IPS-18c (cell line): ENCODE measurements around the gene RGS14.

ENCODE experiments used
- H3K4me3 ChIP-seq: 2 replicates; pipeline ENCODE4 v1.7.0; 2013; ENCODE audit warnings: low read depth, mild to moderate bottlenecking, low read length, moderate library complexity; ENCODE audit not compliant: insufficient read depth
- H3K9me3 ChIP-seq: one replicate; pipeline ENCODE4 v1.6.1; 2013; ENCODE audit warnings: mild to moderate bottlenecking, low read length, moderate library complexity; ENCODE audit not compliant: control insufficient read depth, insufficient read depth

RGS14 gene

GRCh38 chr5:177383181-177383580, 25.5 kb downstream of the RGS14 start:
- Histone ChIP-seq H3K9me3 (no peaks in the 10 kb centered on the region), H3K4me3 (no peak overlapping the region)

DNA sequence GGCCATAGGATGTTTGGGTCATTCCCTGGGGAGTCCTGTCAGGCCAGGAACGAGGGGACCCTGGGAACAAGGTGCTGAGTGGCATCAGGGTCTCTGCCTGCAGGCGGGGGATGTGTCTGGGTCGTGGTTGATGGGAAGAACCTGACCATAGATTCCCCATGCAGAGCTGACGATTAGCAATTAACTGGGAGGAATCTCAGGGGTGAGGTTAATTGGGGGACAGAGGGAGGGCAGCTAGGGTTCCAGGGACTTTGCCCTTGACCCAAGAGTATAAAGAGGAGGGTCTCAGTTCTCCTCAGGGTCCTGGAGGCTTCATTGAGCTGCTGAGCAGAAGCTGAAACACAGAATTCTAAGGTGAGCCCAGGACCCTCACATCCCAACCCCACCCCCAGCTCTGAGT, 26.4 kb downstream of the RGS14 start, which contains the start of gene SLC34A1:
TSS of gene SLC34A1 (plus strand) at position 301 of the 400 bp plus-strand sequence. CDS start 1,308 bp downstream, outside the sequence.
- H3K9me3 ChIP-seq, result no peaks in the 10 kb centered on the region
- H3K4me3 ChIP-seq, result no peak within 1 kb of the TSS

DNA sequence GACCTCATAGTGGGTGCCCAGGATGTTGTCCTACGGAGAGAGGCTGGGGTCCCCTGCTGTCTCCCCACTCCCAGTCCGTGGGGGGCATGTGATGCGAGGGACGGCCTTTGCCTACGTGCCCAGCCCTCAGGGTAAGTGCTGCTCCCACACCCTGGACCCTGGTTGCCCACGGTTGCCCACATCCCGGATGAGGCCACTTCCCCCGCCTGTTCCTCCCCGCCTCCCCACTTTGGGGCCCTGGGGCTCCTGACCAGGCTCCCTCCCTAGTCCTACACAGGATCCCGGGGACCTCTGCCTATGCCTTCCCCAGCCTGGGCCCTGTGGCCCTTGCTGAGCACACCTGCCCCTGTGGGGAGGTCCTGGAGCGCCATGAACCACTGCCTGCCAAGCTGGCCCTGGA, 28.0 kb downstream of the RGS14 start:
- Histone ChIP-seq H3K9me3 (no peaks in the 10 kb centered on the region), H3K4me3 (no peak overlapping the region)

DNA sequence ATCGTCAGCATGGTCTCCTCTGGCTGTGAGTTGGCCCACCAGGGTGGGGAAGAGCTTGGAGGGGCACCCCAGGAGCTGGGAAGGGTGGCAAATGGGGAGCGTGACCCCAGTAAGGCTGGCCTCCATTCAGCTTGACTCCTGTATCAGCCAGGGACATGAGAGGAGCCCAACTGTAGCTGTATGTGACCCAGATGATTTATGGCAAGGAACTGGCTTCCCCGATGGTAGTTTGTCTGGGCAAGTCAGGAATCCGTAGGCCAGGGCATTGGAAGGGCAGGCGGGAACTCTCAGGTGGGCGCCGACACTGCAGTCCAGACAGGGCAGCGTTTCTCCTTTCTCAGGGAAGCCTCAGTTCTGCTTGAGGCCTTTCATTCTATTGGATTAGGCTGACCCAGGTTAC, 28.8 kb downstream of the RGS14 start:
- H3K4me3 ChIP-seq, result no peak overlapping the region
- H3K9me3 ChIP-seq, result no peaks in the 10 kb centered on the region

DNA sequence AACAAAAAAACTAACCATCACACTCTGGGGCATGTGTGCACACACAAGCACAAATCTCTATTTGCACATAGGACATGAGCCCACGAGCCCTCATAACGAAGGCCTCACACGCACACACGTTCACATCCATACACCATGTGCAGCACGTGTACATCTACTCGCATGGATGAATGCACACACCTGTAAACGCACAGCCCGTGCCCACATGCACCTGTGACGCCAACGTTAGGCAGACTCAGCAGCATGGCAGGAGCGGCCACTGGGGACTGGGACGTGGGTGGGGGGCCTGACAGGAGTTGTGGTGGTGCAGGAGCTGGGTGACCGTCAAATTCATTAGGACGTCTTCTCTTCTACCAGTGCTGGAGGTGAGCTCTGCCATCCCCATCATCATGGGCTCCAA, 29.7 kb downstream of the RGS14 start:
- no peaks in the 10 kb centered on the region for H3K9me3 ChIP-seq

DNA sequence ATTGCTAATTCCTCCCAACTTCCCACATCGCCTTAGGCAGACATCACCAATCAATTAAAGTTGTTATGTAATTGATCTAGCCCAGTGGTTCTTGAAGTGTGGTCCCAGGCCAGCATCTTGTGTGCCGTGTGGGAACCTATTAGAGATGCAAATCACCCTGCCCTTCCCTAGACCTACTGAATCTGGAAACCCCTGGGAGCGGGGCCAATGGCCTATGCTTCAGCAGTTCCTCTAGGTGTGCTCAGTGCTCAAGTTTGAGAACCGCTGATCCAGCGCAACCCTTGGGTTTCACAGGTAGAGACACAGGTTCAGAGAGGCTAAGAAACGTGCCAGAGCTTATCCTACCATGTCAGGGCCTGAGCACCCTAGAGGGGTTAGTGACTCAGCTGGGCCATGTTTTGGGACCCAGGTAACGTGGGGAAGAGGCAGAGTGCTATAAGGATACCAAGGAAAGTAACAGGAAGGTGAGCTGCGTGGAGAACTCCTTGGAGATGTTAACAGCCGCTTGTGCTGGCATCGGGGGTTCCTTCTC, 30.9 kb downstream of the RGS14 start:
- Histone ChIP-seq H3K4me3 (no peak overlapping the region), H3K9me3 (no peaks in the 10 kb centered on the region)

More for the DNA sequence above, 29.7 kb downstream of the RGS14 start:
- no peak overlapping the region for H3K4me3 ChIP-seq

GRCh38 chr5:177389241-177390169, 31.8 kb downstream of the RGS14 start:
- Histone ChIP-seq H3K4me3 (no peak overlapping the region), H3K9me3 (no peaks in the 10 kb centered on the region)

GRCh38 chr5:177390363-177391300, 32.9 kb downstream of the RGS14 start:
- no peak overlapping the region for H3K4me3 ChIP-seq
- H3K9me3 ChIP-seq, result no peaks in the 10 kb centered on the region

DNA sequence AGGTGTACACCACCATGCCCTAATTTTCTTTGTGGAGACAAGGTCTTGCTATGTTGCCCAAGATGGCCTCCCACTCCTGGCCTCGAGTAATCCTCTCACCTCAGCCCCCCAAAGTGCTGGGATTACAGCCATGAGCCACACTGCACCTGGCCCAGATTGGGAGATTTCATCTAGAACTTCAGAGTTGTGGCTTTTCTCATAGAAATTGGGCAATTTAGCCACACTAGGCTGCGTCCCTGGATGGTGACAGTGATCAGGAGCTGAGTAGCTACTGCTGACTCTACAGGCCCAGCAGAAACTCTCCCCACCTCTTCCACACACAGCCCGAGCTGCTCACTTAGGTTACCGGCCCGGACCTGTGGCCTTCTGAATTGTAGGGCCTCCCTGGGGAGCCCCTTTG, 35.0 kb downstream of the RGS14 start:
- H3K4me3 ChIP-seq, result no peak overlapping the region
- no peaks in the 10 kb centered on the region for H3K9me3 ChIP-seq

DNA sequence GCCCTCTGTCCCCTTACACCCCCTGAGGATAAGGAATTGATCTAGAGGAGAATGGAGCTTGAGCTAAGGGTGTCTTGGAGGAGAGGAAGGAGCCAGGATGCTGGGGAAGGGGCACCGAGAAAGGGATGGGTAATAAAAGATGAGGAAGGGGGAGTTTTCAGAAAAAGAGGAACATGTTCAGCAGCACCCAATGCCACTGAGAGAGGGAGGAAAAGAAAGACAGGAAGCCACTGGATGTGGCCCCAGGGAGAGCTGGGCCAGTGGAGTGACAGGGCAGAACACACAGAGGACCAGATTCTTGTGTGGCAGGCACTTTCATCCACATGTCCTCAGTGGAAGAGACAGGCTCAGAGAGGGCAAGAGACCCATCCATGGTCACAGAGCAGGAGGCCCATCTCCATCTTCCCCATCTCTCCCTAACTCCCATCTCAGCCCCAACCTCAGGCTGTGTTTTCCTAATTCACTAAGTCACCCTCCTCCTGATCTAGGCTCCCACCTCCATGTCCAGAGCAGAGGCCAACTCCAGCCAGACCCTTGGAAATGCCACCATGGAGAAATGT, 35.6 kb downstream of the RGS14 start:
- no peak overlapping the region for H3K4me3 ChIP-seq

DNA sequence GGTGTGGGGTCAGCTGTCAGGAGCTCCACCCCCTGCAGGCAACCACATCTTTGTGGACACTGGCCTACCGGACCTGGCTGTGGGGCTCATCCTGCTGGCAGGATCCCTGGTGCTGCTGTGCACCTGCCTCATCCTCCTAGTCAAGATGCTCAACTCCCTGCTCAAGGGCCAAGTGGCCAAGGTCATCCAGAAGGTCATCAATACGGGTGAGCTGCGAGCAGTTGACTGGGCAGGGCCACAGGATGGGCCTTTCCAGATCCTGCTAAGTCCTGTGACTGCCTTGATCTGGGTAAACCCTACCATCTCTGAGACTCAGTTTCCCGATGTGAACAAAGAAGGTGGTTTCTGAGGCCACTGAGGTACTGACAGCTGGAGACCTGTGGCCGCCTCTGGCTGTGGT, 36.3 kb downstream of the RGS14 start:
- H3K9me3 ChIP-seq, result no peaks in the 10 kb centered on the region

More for the DNA sequence above, 35.6 kb downstream of the RGS14 start:
- no peaks in the 10 kb centered on the region for H3K9me3 ChIP-seq

GRCh38 chr5:177396078-177396477, 38.4 kb downstream of the RGS14 start:
- H3K4me3 ChIP-seq, result no peak overlapping the region
- H3K9me3 ChIP-seq, result peaks cover 2% of the 10 kb centered on the region

More for the DNA sequence above, 36.3 kb downstream of the RGS14 start:
- no peak overlapping the region for H3K4me3 ChIP-seq

DNA sequence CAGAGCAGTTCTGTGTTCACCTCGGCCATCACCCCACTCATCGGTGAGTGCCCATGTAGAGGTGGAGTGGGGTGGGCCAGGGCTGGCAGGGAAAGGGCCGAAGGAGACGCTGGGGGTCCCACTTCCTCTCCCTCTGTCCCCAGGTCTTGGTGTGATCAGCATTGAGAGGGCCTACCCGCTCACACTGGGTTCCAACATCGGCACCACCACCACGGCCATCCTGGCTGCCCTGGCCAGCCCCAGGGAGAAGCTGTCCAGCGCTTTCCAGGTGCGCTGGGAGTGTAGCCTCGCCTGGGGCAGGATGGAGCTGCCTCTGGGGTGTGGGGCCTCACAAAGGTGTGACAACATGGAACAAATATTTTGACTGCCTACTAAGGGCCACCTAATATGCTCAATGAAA, 39.1 kb downstream of the RGS14 start:
- Histone ChIP-seq H3K4me3 (no peak overlapping the region), H3K9me3 (peaks cover 2% of the 10 kb centered on the region)

DNA sequence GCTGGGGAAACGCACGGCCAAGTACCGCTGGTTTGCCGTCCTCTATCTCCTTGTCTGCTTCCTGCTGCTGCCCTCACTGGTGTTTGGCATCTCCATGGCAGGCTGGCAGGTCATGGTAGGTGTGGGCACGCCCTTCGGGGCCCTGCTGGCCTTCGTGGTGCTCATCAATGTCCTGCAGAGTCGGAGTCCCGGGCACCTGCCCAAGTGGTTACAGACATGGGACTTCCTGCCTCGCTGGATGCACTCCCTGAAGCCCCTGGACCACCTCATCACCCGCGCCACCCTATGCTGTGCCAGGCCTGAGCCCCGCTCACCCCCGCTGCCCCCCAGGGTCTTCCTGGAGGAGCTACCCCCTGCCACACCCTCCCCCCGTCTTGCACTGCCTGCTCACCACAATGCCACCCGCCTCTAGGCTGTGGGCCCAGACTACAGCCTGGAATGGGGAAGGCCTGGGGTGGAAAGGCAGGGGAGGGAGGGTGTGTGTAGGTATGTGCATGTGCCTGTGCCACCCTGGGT, 40.2 kb downstream of the RGS14 start:
- Histone ChIP-seq H3K9me3 (peaks cover 2% of the 10 kb centered on the region), H3K4me3 (no peak overlapping the region)

DNA sequence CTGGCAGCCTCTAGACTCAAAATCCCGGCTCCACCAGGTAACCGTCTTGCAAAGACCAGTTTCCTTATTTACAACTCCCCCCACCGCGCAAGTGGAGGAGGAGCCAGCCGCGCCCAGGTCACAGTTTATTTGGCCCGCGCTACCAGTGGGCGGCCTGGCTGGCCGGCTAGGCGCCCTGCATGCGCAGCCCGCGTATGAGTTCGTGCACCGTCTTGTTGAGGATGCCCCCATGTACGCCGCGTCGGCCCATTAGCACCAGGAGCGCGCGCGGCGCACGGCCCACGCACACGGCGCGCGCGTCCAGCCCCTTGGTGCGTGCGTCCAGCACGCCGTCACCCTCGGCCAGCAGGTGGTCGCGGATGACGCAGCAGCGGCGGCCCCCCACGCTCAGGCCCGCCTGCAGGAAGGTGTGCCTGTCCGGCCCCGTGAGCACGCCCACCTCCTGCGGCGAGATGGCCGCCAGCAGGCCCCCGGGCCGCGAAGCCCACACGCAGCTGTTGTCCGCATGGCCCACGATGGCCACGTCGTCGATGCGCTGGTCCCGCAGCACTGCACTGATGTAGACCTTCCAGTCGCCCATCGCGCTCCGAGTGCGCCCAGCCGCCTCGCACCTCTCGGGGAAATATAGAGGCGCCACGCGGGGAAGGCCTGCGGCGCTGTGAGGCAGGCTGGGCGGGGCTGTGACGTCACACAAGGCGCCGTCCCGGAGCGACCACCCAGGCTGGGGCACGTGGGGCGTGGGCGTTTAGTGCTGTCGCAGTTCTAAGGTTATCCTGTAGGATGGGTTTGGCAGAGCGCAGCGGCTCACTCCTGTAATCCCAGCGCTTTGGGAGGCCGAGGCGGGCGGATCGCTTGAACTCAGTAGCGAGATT, 42.5 kb downstream of the RGS14 start, which contains the start of gene PFN3:
TSS of gene PFN3 (minus strand) at position 665 of the 872 bp plus-strand sequence. CDS start at position 580, 85 bp downstream.
- Histone ChIP-seq H3K9me3 (peaks cover 2% of the 10 kb centered on the region), H3K4me3 (no peak within 1 kb of the TSS)
